Fibroblast of the aortic adventitia (primary cell): Measurements from ENCODE around the gene MOGAT3. TPM values are rescaled to one million over a fixed set of nuclear protein-coding genes. Genes with fewer than 3 reads are reported as not detected.

Experiments used
- DNase-seq: peaks from one replicate; pipeline ENCODE4 v3.0.0-alpha.2; 2010; ENCODE audit warnings: low read depth
- H3K4me3 ChIP-seq: 2 replicates; pipeline ENCODE4 v1.5.1; 2011; ENCODE audit warnings: low read depth, mild to moderate bottlenecking, control low read depth, low read length, moderate library complexity
- small RNA-seq: library from RNA; depleted of rRNA; stranded (forward); fragments of <200 nt; gene quantifications from one replicate; pipeline ENCODE3, GENCODE V24; 2012
- total RNA-seq: library from RNA; depleted of rRNA; stranded (reverse); fragments of >200 nt; gene quantifications from 2 replicates; pipeline ENCODE4 v1.2.3, GENCODE V29; 2012; ENCODE audit warnings: low replicate concordance
- TF ChIP-seq, protein P1 (sequence below): IDR thresholded peaks from 2 replicates; pipeline ENCODE4 v1.5.1; 2011; ENCODE audit warnings: mild to moderate bottlenecking, low read length, control low read depth, inconsistent platforms; ENCODE audit not compliant: insufficient read depth

Gene MOGAT3
- total RNA-seq, 1 donor: not detected

GRCh38 chr7:101151908-101152651 lies 48.8 kb downstream of the MOGAT3 start:
- TF ChIP-seq, protein P1, sequence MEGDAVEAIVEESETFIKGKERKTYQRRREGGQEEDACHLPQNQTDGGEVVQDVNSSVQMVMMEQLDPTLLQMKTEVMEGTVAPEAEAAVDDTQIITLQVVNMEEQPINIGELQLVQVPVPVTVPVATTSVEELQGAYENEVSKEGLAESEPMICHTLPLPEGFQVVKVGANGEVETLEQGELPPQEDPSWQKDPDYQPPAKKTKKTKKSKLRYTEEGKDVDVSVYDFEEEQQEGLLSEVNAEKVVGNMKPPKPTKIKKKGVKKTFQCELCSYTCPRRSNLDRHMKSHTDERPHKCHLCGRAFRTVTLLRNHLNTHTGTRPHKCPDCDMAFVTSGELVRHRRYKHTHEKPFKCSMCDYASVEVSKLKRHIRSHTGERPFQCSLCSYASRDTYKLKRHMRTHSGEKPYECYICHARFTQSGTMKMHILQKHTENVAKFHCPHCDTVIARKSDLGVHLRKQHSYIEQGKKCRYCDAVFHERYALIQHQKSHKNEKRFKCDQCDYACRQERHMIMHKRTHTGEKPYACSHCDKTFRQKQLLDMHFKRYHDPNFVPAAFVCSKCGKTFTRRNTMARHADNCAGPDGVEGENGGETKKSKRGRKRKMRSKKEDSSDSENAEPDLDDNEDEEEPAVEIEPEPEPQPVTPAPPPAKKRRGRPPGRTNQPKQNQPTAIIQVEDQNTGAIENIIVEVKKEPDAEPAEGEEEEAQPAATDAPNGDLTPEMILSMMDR: no peak
- no peak for DNase-seq
- H3K4me3 ChIP-seq: no peak overlapping the region

Small RNA genes within 50 kb of the gene (small RNA-seq; reads per million reads assigned to genes)
- gene MIR4653: not detected

Other genes with a start within 250 kb of the MOGAT3 start
- gene MUC12, start 231.5 kb downstream of the MOGAT3 start, total RNA-seq: not detected in 2 replicates
- gene MUC17, start 181.0 kb downstream of the MOGAT3 start, total RNA-seq: not detected in 2 replicates
- 10.0 and 17.2 TPM in 2 replicates for gene TRIM56, start 115.6 kb downstream of the MOGAT3 start, total RNA-seq
- 23.1 and 341 TPM in 2 replicates for gene SERPINE1, start 73.9 kb downstream of the MOGAT3 start, total RNA-seq
- 34.9 and 77.5 TPM in 2 replicates for gene AP1S1, start 46.6 kb downstream of the MOGAT3 start, total RNA-seq
- not detected in 2 replicates for gene VGF, start 35.5 kb downstream of the MOGAT3 start, total RNA-seq
- gene NAT16, start 20.7 kb downstream of the MOGAT3 start, total RNA-seq: not detected in 2 replicates
- gene PLOD3, start 16.5 kb upstream of the MOGAT3 start, total RNA-seq: 31.3 and 45.5 TPM in 2 replicates
- 75.6 and 98.2 TPM in 2 replicates for gene ZNHIT1, start 17.1 kb upstream of the MOGAT3 start, total RNA-seq
- gene CLDN15, start 36.8 kb upstream of the MOGAT3 start, total RNA-seq: 3.0 TPM in 2 replicates
- gene FIS1, start 44.0 kb upstream of the MOGAT3 start, total RNA-seq: 90.5 and 123 TPM in 2 replicates
- gene IFT22, start 120.8 kb upstream of the MOGAT3 start, total RNA-seq: 38.1 and 57.7 TPM in 2 replicates
- not detected in 2 replicates for gene COL26A1, start 161.8 kb upstream of the MOGAT3 start, total RNA-seq